DND-41 (cell line): ENCODE data around the gene HIGD2A.
A peak's percentile ranks its signal among the peaks of the same experiment; 100 is the strongest.

Experiments
- ATAC-seq: fragments of 200-7000 bp; cut with Tn5 transposase; 3 replicates; pipeline ENCODE4 v1.9.1; 2021; ENCODE audit warnings: low read depth; ENCODE audit not compliant: insufficient read depth
- DNase-seq: peaks from one replicate; pipeline ENCODE4 v3.0.0-alpha.2; 2020
- H2AFZ ChIP-seq: 2 replicates; pipeline ENCODE4 v1.6.0; 2012; ENCODE audit warnings: low read depth, low read length
- H3K27ac ChIP-seq: 2 replicates; pipeline ENCODE4 v1.5.1; 2012; ENCODE audit warnings: low read length, inconsistent platforms
- H3K27me3 ChIP-seq: fragments of 200-600 bp; sonication (generic); 2 replicates; pipeline ENCODE4 v1.6.0; 2012; ENCODE audit warnings: low read length, mild to moderate bottlenecking, inconsistent platforms; ENCODE audit not compliant: insufficient read depth, poor library complexity
- H3K36me3 ChIP-seq: 2 replicates; pipeline ENCODE4 v1.5.1; 2012; ENCODE audit warnings: low read length, inconsistent platforms; ENCODE audit not compliant: insufficient read depth
- H3K4me1 ChIP-seq: 2 replicates; pipeline ENCODE4 v1.5.1; 2012; ENCODE audit warnings: mild to moderate bottlenecking, low read length; ENCODE audit not compliant: insufficient read depth
- H3K4me2 ChIP-seq: 2 replicates; pipeline ENCODE4 v1.6.0; 2012; ENCODE audit warnings: mild to moderate bottlenecking, moderate library complexity, low read length, inconsistent platforms; ENCODE audit not compliant: insufficient read depth
- H3K4me3 ChIP-seq, 2 experiments: fragments of 200-600 bp in 1 of 2; shearing (Covaris generic) in 1 of 2; 2 replicates each; pipeline ENCODE4 v1.5.1; 2012 to 2016; ENCODE audit warnings: inconsistent platforms in 2 of 2, low read length in 2 of 2, mild to moderate bottlenecking in 2 of 2, low read depth in 1 of 2, moderate library complexity in 1 of 2
- H3K79me2 ChIP-seq: 2 replicates; pipeline ENCODE4 v1.6.0; 2012; ENCODE audit warnings: low read length, inconsistent platforms; ENCODE audit not compliant: insufficient read depth
- H3K9ac ChIP-seq: 2 replicates; pipeline ENCODE4 v1.6.0; 2012; ENCODE audit warnings: low read depth, mild to moderate bottlenecking, inconsistent platforms, low read length, moderate library complexity
- H3K9me3 ChIP-seq: 2 replicates; pipeline ENCODE4 v1.5.1; 2012; ENCODE audit warnings: low read length, moderate library complexity, mild to moderate bottlenecking, inconsistent platforms; ENCODE audit not compliant: insufficient read depth, severe bottlenecking
- H4K20me1 ChIP-seq: 2 replicates; pipeline ENCODE4 v1.6.0; 2012; ENCODE audit warnings: low read length; ENCODE audit not compliant: insufficient read depth
- EZH2 ChIP-seq: IDR thresholded peaks from 3 replicates; pipeline ENCODE4 v1.6.1; 2012; ENCODE audit warnings: borderline replicate concordance, low read depth, mild to moderate bottlenecking, moderate library complexity, low read length, inconsistent platforms; ENCODE audit not compliant: severe bottlenecking
- TF ChIP-seq, protein P1 (sequence below): IDR thresholded peaks from 2 replicates; pipeline ENCODE4 v1.5.1; 2012; ENCODE audit warnings: borderline replicate concordance, low read length, moderate library complexity, mild to moderate bottlenecking; ENCODE audit not compliant: poor library complexity, severe bottlenecking; ENCODE audit errors: extremely low read depth

HIGD2A gene

DNA sequence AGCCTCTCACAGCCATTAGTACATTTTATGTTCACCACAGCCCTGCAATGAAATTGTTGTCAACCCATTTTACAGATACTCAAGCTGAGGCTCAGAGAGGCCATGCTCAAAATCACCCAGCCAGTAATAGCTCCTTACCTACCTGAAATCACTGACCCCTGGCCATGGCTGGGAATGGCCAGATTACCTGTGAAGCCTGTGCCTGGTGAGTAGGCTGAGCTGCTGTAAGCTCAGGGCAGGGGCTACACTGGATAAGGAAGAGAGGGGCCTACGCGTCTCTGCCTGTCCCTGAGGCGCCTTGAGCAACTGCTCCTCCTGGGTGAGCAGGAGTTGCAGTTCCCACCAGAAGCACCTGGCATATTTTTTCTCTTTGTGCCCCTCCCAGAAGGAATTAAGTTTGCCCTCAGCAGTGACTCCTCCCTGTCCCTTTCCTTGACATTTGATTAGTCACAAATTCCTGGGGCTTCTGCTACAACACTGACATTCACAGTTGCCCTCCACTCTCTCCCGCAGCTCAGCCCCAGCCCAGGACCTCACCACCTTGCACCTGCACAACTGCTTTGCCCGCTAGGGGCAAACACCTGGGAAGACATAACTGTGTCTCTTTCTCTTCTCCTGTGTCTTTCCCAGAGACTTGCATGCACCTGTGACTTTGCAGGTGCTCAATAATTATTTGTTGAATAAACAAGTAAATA is 22.1 kb downstream of the HIGD2A start:
- ATAC-seq: no peak

DNA sequence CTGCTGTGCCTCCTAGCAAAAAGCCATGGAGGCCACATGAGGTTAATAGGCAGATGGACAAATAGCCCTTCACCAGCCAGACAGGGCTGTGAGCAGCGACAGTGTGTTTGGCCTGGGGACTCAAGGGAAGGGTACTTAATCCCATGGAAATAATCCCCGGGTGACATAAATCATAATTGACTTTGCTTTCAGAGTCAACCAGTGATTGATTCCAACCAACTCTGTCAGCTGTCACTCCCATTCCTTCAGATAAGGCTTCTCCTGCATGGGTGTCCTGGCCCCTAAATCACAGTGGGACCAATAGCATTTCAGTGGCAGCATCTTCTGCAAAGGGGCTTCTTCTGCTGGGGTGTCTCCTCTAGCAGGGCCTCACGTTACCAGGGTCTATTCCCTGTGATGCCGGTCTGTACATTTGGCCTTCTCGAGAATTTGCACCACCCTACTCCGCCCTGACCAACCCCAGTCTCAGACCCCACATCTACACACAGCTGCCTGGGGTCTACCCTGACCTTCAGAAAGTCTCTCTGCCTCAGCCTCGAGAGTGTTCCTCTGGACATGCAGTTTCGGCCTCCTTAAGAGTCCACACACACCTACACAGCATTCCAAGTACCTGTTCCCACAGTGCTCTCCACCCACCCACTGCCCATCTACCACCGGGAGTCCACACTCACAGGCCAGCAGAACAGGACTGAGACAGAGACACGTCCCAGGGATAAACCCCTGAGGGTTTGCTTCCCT is 24.1 kb downstream of the HIGD2A start:
- TF ChIP-seq, protein P1, sequence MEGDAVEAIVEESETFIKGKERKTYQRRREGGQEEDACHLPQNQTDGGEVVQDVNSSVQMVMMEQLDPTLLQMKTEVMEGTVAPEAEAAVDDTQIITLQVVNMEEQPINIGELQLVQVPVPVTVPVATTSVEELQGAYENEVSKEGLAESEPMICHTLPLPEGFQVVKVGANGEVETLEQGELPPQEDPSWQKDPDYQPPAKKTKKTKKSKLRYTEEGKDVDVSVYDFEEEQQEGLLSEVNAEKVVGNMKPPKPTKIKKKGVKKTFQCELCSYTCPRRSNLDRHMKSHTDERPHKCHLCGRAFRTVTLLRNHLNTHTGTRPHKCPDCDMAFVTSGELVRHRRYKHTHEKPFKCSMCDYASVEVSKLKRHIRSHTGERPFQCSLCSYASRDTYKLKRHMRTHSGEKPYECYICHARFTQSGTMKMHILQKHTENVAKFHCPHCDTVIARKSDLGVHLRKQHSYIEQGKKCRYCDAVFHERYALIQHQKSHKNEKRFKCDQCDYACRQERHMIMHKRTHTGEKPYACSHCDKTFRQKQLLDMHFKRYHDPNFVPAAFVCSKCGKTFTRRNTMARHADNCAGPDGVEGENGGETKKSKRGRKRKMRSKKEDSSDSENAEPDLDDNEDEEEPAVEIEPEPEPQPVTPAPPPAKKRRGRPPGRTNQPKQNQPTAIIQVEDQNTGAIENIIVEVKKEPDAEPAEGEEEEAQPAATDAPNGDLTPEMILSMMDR: no peak
- no peak for TF ChIP-seq EZH2

More for the DNA sequence above, 22.1 kb downstream of the HIGD2A start:
- H2AFZ ChIP-seq: no peak overlapping the region
- no peak overlapping the region for H3K4me3 ChIP-seq
- H3K79me2 ChIP-seq: peaks cover 37% of the 10 kb centered on the region
- TF ChIP-seq, protein P1: no peak
- no peak for TF ChIP-seq EZH2
- H3K4me1 ChIP-seq: peaks cover 25% of the 10 kb centered on the region
- H3K36me3 ChIP-seq: peaks cover 51% of the 10 kb centered on the region
- DNase-seq: no peak
- H3K27ac ChIP-seq: no peak overlapping the region
- H3K27me3 ChIP-seq: no peaks in the 10 kb centered on the region
- H3K9me3 ChIP-seq: no peaks in the 10 kb centered on the region
- H3K9ac ChIP-seq: no peak overlapping the region
- H3K4me2 ChIP-seq: no peak overlapping the region
- peaks cover 18% of the 10 kb centered on the region; the same call in 1 of the 2 replicates for H4K20me1 ChIP-seq

GRCh38 chr5:176413255-176413565 is 24.7 kb downstream of the HIGD2A start:
- ATAC-seq (no peak), DNase-seq (no peak)
- Histone ChIP-seq H3K27ac (no peak overlapping the region; the same call in 1 of the 2 replicates), H3K9me3 (no peaks in the 10 kb centered on the region), H3K36me3 (peaks cover 27% of the 10 kb centered on the region), H2AFZ (no peak overlapping the region), H3K4me3 (no peak overlapping the region), H4K20me1 (peaks cover 20% of the 10 kb centered on the region; the same call in 1 of the 2 replicates), H3K9ac (no peak overlapping the region), H3K79me2 (peaks cover 44% of the 10 kb centered on the region), H3K4me2 (0 out of 2 replicates have a peak overlapping the region, but pooled peaks have one; percentile 96), H3K4me1 (peaks cover 38% of the 10 kb centered on the region), H3K27me3 (no peaks in the 10 kb centered on the region)
- TF ChIP-seq, protein P1: no peak
- TF ChIP-seq EZH2: no peak

More for the DNA sequence above, 24.1 kb downstream of the HIGD2A start:
- ATAC-seq: no peak
- DNase-seq: no peak
- no peak overlapping the region for H3K4me3 ChIP-seq
- peaks cover 44% of the 10 kb centered on the region for H3K79me2 ChIP-seq
- peaks cover 38% of the 10 kb centered on the region for H3K4me1 ChIP-seq
- no peak overlapping the region; the same call in 1 of the 2 replicates for H3K27ac ChIP-seq
- H3K36me3 ChIP-seq: peaks cover 31% of the 10 kb centered on the region
- no peaks in the 10 kb centered on the region for H3K9me3 ChIP-seq
- no peaks in the 10 kb centered on the region for H3K27me3 ChIP-seq
- no peak overlapping the region for H2AFZ ChIP-seq
- H3K9ac ChIP-seq: no peak overlapping the region
- H4K20me1 ChIP-seq: peaks cover 20% of the 10 kb centered on the region; the same call in 1 of the 2 replicates
- 0 out of 2 replicates have a peak overlapping the region, but pooled peaks have one; percentile 5 for H3K4me2 ChIP-seq
